ENCODE results near the gene TRIM44. TPM values are rescaled to one million over a fixed set of nuclear protein-coding genes. Genes with fewer than 3 reads are reported as not detected.
"Not testable (repeated sequence)": the region's sequence is repeated elsewhere in the genome, so short reads cannot be mapped to it uniquely, and the experiment has no call there.

TRIM44 gene
- total and polyA plus RNA-seq, 12 donors = 5.5 to 89.8 (median 34.1) TPM

DNA sequence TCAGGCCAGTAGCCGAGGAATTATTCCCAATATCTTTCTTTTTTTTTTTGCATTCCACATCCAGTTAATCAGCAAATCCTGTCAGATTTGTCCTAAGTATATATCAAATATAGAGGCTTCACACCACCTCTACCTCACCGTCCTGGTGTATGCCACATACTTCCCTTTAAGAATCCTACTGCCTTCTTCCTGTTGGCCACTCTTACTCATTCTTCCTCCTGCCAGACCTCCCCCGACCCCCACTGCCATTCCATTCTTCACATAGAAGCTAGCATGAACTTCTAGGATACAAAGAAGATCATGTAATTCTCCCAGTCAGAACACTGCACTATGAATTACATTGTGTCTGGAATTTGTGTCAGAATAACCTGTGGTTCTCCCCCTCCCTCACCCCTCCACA is 89.5 kb downstream of the TRIM44 start:
- WGBS, 4 donors = 71 to 90% (median 78%) methylated on average over 3 of the region's 3 CpGs

DNA sequence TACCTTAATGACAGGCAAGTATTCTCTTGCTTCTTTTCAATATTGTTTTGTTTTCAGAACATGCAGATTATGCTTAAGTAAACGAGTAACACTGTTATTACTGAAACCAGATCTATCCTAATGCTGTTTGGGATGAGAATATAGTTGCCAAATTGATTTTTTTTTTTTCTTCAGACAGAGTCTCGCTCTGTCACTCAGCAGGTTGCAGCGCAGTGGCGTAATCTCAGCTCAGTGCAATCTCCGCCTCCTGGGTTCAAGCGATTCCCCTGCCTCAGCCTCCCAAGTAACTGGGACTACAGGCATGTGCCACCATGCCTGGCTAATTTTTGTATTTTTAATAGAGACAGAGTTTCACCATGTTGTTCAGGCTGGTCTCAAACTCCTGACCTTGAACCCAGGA is 91.0 kb downstream of the TRIM44 start:
- H3K4me1 ChIP-seq (replicated peaks in 1 of 2); H3K36me3 ChIP-seq (replicated peaks in 1 of 2); H3K27me3 ChIP-seq; H3K9me3 ChIP-seq (replicated peaks in 1 of 3); H3K4me3 ChIP-seq; intact Hi-C loops (cut with DNase I); DNase-seq; H3K27ac ChIP-seq: not testable (repeated sequence)
- 85 to 96% (median 95%) methylated on average over 6 of the region's 6 CpGs for WGBS, 4 donors

More for the DNA sequence above, 89.5 kb downstream of the TRIM44 start:
- Histone ChIP-seq H3K27ac (no peak overlapping the region), H3K27me3 (no peaks in the 10 kb centered on the region), H3K36me3 (replicated peaks in 1 of 2) (no peaks in the 10 kb centered on the region), H3K4me3 (no peak overlapping the region), H3K4me1 (replicated peaks in 1 of 2) (peaks cover 0 to 9% of the 10 kb centered on the region in 2 donors), H3K9me3 (replicated peaks in 1 of 3) (no peaks in the 10 kb centered on the region)
- intact Hi-C loops (cut with DNase I) = no loop called here
- no peak for DNase-seq
- TF ChIP-seq, protein P1, sequence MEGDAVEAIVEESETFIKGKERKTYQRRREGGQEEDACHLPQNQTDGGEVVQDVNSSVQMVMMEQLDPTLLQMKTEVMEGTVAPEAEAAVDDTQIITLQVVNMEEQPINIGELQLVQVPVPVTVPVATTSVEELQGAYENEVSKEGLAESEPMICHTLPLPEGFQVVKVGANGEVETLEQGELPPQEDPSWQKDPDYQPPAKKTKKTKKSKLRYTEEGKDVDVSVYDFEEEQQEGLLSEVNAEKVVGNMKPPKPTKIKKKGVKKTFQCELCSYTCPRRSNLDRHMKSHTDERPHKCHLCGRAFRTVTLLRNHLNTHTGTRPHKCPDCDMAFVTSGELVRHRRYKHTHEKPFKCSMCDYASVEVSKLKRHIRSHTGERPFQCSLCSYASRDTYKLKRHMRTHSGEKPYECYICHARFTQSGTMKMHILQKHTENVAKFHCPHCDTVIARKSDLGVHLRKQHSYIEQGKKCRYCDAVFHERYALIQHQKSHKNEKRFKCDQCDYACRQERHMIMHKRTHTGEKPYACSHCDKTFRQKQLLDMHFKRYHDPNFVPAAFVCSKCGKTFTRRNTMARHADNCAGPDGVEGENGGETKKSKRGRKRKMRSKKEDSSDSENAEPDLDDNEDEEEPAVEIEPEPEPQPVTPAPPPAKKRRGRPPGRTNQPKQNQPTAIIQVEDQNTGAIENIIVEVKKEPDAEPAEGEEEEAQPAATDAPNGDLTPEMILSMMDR (IDR thresholded peaks at IDR 0.05) = no peak
- TF ChIP-seq POLR2A (IDR thresholded peaks at IDR 0.05) = no peak

DNA sequence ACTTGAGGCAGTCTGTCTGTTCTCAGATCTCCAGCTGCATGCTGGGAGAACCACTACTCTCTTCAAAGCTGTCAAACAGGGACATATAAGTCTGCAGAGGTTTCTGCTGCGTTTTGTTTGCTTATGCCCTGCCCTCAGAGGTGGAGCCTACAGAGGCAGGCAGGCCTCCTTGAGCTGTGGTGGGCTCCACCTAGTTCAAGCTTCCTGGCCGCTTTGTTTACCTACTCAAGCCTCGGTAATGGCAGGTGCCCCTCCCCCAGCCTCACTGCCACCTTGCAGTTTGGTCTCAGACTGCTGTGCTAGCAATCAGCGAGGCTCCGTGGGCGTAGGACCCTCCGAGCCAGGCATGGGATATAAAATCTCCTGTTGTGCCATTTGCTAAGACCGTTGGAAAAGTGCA is 97.4 kb downstream of the TRIM44 start:
- DNase-seq; H3K9me3 ChIP-seq (replicated peaks in 1 of 3); intact Hi-C loops (cut with DNase I); H3K4me3 ChIP-seq; H3K27ac ChIP-seq; H3K4me1 ChIP-seq (replicated peaks in 1 of 2); H3K27me3 ChIP-seq; H3K36me3 ChIP-seq (replicated peaks in 1 of 2): not testable (repeated sequence)
- 80 to 92% (median 86%) methylated on average over 2 to 8 of the region's 8 CpGs for WGBS, 4 donors

DNA sequence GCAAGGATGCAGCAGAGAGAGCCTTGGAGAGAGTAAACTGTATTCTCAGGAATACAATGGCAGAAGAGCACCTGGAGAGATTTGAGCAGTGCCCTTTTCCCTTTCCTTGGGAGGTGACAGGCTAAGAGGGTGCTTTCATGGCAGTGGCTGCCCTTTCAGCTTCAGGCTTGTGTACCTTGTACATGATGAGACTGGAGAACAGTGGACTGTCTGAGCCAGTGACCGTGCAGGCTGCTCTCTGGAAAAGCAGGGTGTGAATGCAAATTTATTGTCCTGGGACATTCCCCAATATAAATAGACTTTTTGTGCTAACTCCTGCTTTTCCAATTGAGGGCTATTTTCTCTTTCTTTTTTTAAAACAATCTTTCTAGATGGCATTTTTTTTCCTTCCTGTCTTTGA is 99.3 kb downstream of the TRIM44 start:
- TF ChIP-seq, protein P1 (IDR thresholded peaks at IDR 0.05) = no peak
- no peak for TF ChIP-seq POLR2A (IDR thresholded peaks at IDR 0.05)
- WGBS, 4 donors = 42 to 56% (median 46%) methylated on average over 1 of the region's 1 CpG
- DNase-seq = no peak
- no peaks in the 10 kb centered on the region for H3K36me3 ChIP-seq (replicated peaks in 1 of 2)
- H3K9me3 ChIP-seq (replicated peaks in 1 of 3) = no peaks in the 10 kb centered on the region
- H3K4me1 ChIP-seq (replicated peaks in 1 of 2) = peaks cover 0 to 6% of the 10 kb centered on the region in 2 donors
- no peaks in the 10 kb centered on the region for H3K27me3 ChIP-seq
- H3K4me3 ChIP-seq = no peak overlapping the region
- intact Hi-C loops (cut with DNase I) = no loop called here
- H3K27ac ChIP-seq = no peak overlapping the region

DNA sequence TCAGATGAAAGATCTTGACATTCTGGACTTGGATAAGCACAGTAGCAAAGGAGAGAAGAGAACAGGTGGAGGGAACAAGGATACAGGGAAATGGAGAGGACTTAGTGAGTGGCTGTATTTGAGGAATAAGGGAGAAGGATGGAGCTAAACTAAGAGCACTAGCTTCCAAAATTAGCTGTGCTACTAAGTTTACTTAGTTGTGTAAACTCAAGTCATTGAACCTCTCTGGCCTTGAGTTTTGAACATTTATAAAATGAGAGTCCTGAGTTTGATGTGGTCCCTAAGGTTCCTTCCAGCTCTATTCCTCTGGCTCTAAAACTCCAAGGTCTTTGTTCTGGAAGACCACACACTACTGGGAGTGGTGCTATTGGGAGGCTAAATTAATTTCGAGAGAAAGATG is 100.7 kb downstream of the TRIM44 start:
- H3K4me3 ChIP-seq = no peak overlapping the region
- peaks cover 0 to 6% of the 10 kb centered on the region in 2 donors for H3K4me1 ChIP-seq (replicated peaks in 1 of 2)
- H3K27me3 ChIP-seq = no peaks in the 10 kb centered on the region
- no peak overlapping the region for H3K27ac ChIP-seq
- no peak for DNase-seq
- intact Hi-C loops (cut with DNase I) = no loop called here
- no peaks in the 10 kb centered on the region for H3K36me3 ChIP-seq (replicated peaks in 1 of 2)
- no peaks in the 10 kb centered on the region for H3K9me3 ChIP-seq (replicated peaks in 1 of 3)
- WGBS, 4 donors = 88 to 100% (median 96%) methylated on average over 1 of the region's 1 CpG
- no peak for TF ChIP-seq POLR2A (IDR thresholded peaks at IDR 0.05)
- TF ChIP-seq, protein P1 (IDR thresholded peaks at IDR 0.05) = no peak
